GM12878 (cell line): ENCODE results near the gene ZNF385A. TPM values are rescaled to one million over a fixed set of nuclear protein-coding genes. Genes with fewer than 3 reads are reported as not detected.

Experiments used
- ATAC-seq: fragments of 200-7000 bp; cut with Tn5 transposase; 3 replicates; pipeline ENCODE4 v1.9.1; 2020; ENCODE audit warnings: mild to moderate bottlenecking, moderate library complexity
- BruUV-seq: library from RNA; stranded (reverse); fragments of 400-500 nt; replicated peaks from 2 replicates; lab custom pipeline; 2021; lab: Mats Ljungman, UMichigan
- CTCF ChIA-PET: fragments of 300-600 bp; sonication (Branson Sonifier 250); formaldehyde crosslinking; extraction: SDS; loops from one replicate; lab custom pipeline; 2021; ENCODE audit warnings: inconsistent platforms; lab: Yijun Ruan, JAX
- POLR2A ChIA-PET: fragments of 350-600 bp; formaldehyde crosslinking; extraction: SDS; loops from one replicate; lab custom pipeline; 2021; ENCODE audit warnings: inconsistent platforms; lab: Charles Lee
- RAD21 ChIA-PET: fragments of 300-600 bp; sonication (Branson Sonifier 250); formaldehyde crosslinking; loops from one replicate; lab custom pipeline; 2023; ENCODE audit warnings: antibody characterized with exemption; ENCODE audit not compliant: unreplicated experiment; lab: Charles Lee
- SMC1A ChIA-PET: fragments of 300-600 bp; sonication (Branson Sonifier 250); formaldehyde crosslinking; loops from one replicate; lab custom pipeline; 2023; ENCODE audit not compliant: unreplicated experiment, uncharacterized antibody; lab: Charles Lee
- DNase-seq: peaks from one replicate; pipeline ENCODE4 v3.0.0-alpha.2; 2011; ENCODE audit warnings: low read depth, low spot score
- FAIRE-seq: peaks from 3 replicates; lab custom pipeline; 2011; peaks lifted over from hg19 to GRCh38; lab: Jason Lieb, UNC
- H2AFZ ChIP-seq: 2 replicates; pipeline ENCODE4 v1.6.0; 2011; ENCODE audit warnings: low read depth, low read length, control low read depth; ENCODE audit not compliant: control insufficient read depth
- H3K27ac ChIP-seq: 2 replicates; pipeline ENCODE4 v1.5.1; 2011; ENCODE audit warnings: control low read depth; ENCODE audit not compliant: control insufficient read depth, insufficient read depth
- H3K27me3 ChIP-seq, 2 experiments: replicated peaks in 1 of 2; 2 replicates each; pipeline versions ENCODE4 v1.6.0 to v1.6.1; 2011; ENCODE audit warnings: low read length in 1 of 2; ENCODE audit not compliant: control insufficient read depth in 2 of 2, insufficient read depth in 2 of 2
- H3K36me3 ChIP-seq, 2 experiments: 2 replicates each; pipeline ENCODE4 v1.5.1; 2011; ENCODE audit warnings: low read length in 1 of 2; ENCODE audit not compliant: control insufficient read depth in 2 of 2, insufficient read depth in 2 of 2
- H3K4me1 ChIP-seq: 2 replicates; pipeline ENCODE4 v1.6.1; 2011; ENCODE audit warnings: mild to moderate bottlenecking, low read length, moderate library complexity, mixed read lengths; ENCODE audit not compliant: control insufficient read depth, insufficient read depth
- H3K4me2 ChIP-seq: 2 replicates; pipeline ENCODE4 v1.6.0; 2011; ENCODE audit warnings: control low read depth; ENCODE audit not compliant: control insufficient read depth, insufficient read depth
- H3K4me3 ChIP-seq: fragments of 200-600 bp; sonication (generic); 2 replicates; pipeline ENCODE4 v1.5.1; 2016
- H3K79me2 ChIP-seq: 2 replicates; pipeline ENCODE4 v1.6.0; 2011; ENCODE audit warnings: low read length; ENCODE audit not compliant: control insufficient read depth, insufficient read depth
- H3K9ac ChIP-seq: 2 replicates; pipeline ENCODE4 v1.8.0; 2011; ENCODE audit warnings: low read length, control low read depth, mixed read lengths; ENCODE audit not compliant: control insufficient read depth, insufficient read depth
- H3K9me3 ChIP-seq: replicated peaks from 3 replicates; pipeline ENCODE4 v1.5.1; 2011; ENCODE audit warnings: mild to moderate bottlenecking, low read length; ENCODE audit not compliant: control insufficient read depth, insufficient read depth
- H4K20me1 ChIP-seq: 2 replicates; pipeline ENCODE4 v1.6.0; 2011; ENCODE audit not compliant: control insufficient read depth, insufficient read depth
- CEBPZ ChIP-seq: fragments of 150-350 bp; IDR thresholded peaks from 2 replicates; pipeline ENCODE4 v1.6.1; 2016; ENCODE audit warnings: low read depth, low read length
- IKZF1 ChIP-seq: fragments of 450-650 bp; conservative IDR thresholded peaks from 2 replicates; pipeline ENCODE4 v1.6.1; 2017; ENCODE audit warnings: antibody characterized with exemption, mild to moderate bottlenecking
- NR2C2 ChIP-seq: IDR thresholded peaks from 2 replicates; pipeline ENCODE4 v1.6.1; 2011; ENCODE audit warnings: borderline replicate concordance, low read depth; ENCODE audit not compliant: control insufficient read depth, insufficient read length
- PAX5 ChIP-seq: IDR thresholded peaks from 2 replicates; pipeline ENCODE4 v1.6.1; 2011; ENCODE audit warnings: low read depth, low read length, borderline replicate concordance
- RBBP5 ChIP-seq: fragments of 200-600 bp; sonication (generic); conservative IDR thresholded peaks from 2 replicates; pipeline ENCODE4 v1.6.1; 2016
- RUNX3 ChIP-seq: IDR thresholded peaks from 2 replicates; pipeline ENCODE4 v1.6.1; 2012; ENCODE audit warnings: low read length, inconsistent platforms
- SMARCA5 ChIP-seq: fragments of 450-650 bp; IDR thresholded peaks from 2 replicates; pipeline ENCODE4 v1.6.1; 2017; ENCODE audit warnings: mild to moderate bottlenecking
- YBX1 ChIP-seq: fragments of 450-650 bp; IDR thresholded peaks from 2 replicates; pipeline ENCODE4 v1.6.1; 2016; ENCODE audit warnings: antibody characterized with exemption
- WGBS: methylation state at CpG from one replicate; pipeline ENCODE4 v1.1.6; 2016; ENCODE audit warnings: low lambda C conversion rate; ENCODE audit not compliant: insufficient replicate concordance, insufficient coverage; ENCODE audit errors: missing lambda C conversion rate; 5-methylcytosine and 5-hydroxymethylcytosine counted together
- in situ Hi-C: fragments of 300-500 bp; cut with MboI; formaldehyde crosslinking; loops from 9 replicates; pipeline ENCODE4 v1.14.3; 2018; ENCODE audit warnings: mixed read lengths
- intact Hi-C: fragments of 100-400 bp; cut with micrococcal nuclease; formaldehyde crosslinking; loops from one replicate; pipeline ENCODE4 v1.14.2; 2022; ENCODE audit not compliant: unreplicated experiment
- polyA plus RNA-seq, 11 experiments: library from polyadenylated mRNA; depleted of rRNA in 4 of 11; unstranded in 6 of 11; stranded (reverse) in 5 of 11; fragments of >200 nt; fragmentation: Nextera tagmentation in 4 of 11; fragmentation: Illumina TruSeq in 1 of 11; extraction: Ambion mirVana in 4 of 11; extraction: Trizol in 1 of 11; gene quantifications; 1 replicate in 1 of 11; 2 replicates in 10 of 11; pipeline versions ENCODE4 v1.2.1 to v1.2.3, GENCODE V29; 2011 to 2016; ENCODE audit warnings: inconsistent platforms in 2 of 11, missing spikeins in 2 of 11, low read depth in 1 of 11
- total RNA-seq, 4 experiments: library from RNA; depleted of rRNA in 3 of 4; stranded (reverse); fragments of >200 nt in 3 of 4; fragmentation: Illumina TruSeq in 1 of 4; extraction: Trizol in 1 of 4; gene quantifications; 2 replicates each; pipeline versions ENCODE4 v1.2.1 to v1.2.3, GENCODE V29; 2013 to 2021
- TF ChIP-seq, protein P1 (sequence below): fragments of 450-650 bp; formaldehyde crosslinking; IDR thresholded peaks from 2 replicates; pipeline ENCODE4 v1.4.0; 2022; ENCODE audit warnings: mild to moderate bottlenecking, moderate library complexity
- TF ChIP-seq, protein P2 (sequence below): IDR thresholded peaks from 2 replicates; pipeline ENCODE4 v1.6.1; 2011; ENCODE audit warnings: low read depth, low read length, improper control_type of control experiment, borderline replicate concordance
- TF ChIP-seq, protein P3 (sequence below): fragments of 450-650 bp; IDR thresholded peaks from 2 replicates; pipeline ENCODE4 v1.6.1; 2017; ENCODE audit warnings: mild to moderate bottlenecking, moderate library complexity

The ZNF385A gene
- total and polyA plus RNA-seq, 10 of the 15 experiments (the other 5 are each of a cell fraction or from before 2014, with no cell fraction given): 0.26 to 26.1 (median 4.9) TPM

GRCh38 chr12:54337854-54338650 is 46.5 kb downstream of the ZNF385A start:
- H3K36me3 ChIP-seq: peaks cover 4 to 13% of the 10 kb centered on the region in 2 experiments
- no peak overlapping the region for H2AFZ ChIP-seq
- no peaks in the 10 kb centered on the region; the same call in 1 of the 2 replicates for H3K4me1 ChIP-seq
- DNase-seq: no peak
- H3K27ac ChIP-seq: no peak overlapping the region
- ATAC-seq: no peak
- no peak for FAIRE-seq
- no peak overlapping the region for H3K4me2 ChIP-seq
- RAD21 ChIA-PET: interaction anchor here (0.8 to 2.2 kb wide), 5 partner anchors 13 to 30 kb away, joined by 3 to 7 read pairs (median 3); partner anchors contain the start of gene COPZ1
- H3K9ac ChIP-seq: no peak overlapping the region
- no peaks in the 10 kb centered on the region for H3K27me3 ChIP-seq
- WGBS: 84% methylated on average over 3 of the region's 3 CpGs
- peaks cover 5% of the 10 kb centered on the region for H3K79me2 ChIP-seq
- no peak overlapping the region for H3K4me3 ChIP-seq
- SMC1A ChIA-PET: interaction anchor here (1.0 to 4.1 kb wide), 10 partner anchors 10 to 96 kb away, joined by 3 to 19 read pairs (median 5); partner anchors contain the start of genes COPZ1 and HNRNPA1
- intact Hi-C loops: no loop called here
- CTCF ChIA-PET: interaction anchor here (0.7 to 6.7 kb wide), 20 partner anchors 7 to 123 kb away, joined by 3 to 113 read pairs (median 14); partner anchors contain the start of genes CBX5, COPZ1 and HNRNPA1
- no TSS peak for BruUV-seq
- no peaks in the 10 kb centered on the region for H4K20me1 ChIP-seq
- POLR2A ChIA-PET: interaction anchor here (1.0 to 1.3 kb wide), 2 partner anchors 13 to 15 kb away, joined by 3 to 4 read pairs; partner anchors contain the start of gene COPZ1
- in situ Hi-C loops: no loop called here
- H3K9me3 ChIP-seq: no peaks in the 10 kb centered on the region
- TF ChIP-seq, protein P1, sequence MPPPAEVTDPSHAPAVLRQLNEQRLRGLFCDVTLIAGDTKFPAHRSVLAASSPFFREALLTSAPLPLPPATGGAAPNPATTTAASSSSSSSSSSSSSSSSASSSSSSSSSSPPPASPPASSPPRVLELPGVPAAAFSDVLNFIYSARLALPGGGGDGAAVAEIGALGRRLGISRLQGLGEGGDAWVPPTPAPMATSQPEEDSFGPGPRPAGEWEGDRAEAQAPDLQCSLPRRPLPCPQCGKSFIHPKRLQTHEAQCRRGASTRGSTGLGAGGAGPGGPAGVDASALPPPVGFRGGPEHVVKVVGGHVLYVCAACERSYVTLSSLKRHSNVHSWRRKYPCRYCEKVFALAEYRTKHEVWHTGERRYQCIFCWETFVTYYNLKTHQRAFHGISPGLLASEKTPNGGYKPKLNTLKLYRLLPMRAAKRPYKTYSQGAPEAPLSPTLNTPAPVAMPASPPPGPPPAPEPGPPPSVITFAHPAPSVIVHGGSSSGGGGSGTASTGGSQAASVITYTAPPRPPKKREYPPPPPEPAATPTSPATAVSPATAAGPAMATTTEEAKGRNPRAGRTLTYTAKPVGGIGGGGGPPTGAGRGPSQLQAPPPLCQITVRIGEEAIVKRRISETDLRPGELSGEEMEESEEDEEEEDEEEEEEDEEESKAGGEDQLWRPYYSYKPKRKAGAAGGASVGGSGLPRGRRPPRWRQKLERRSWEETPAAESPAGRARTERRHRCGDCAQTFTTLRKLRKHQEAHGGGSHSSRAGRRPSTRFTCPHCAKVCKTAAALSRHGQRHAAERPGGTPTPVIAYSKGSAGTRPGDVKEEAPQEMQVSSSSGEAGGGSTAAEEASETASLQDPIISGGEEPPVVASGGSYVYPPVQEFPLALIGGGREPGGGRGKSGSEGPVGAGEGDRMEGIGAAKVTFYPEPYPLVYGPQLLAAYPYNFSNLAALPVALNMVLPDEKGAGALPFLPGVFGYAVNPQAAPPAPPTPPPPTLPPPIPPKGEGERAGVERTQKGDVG: no peak
- TF ChIP-seq NR2C2: no peak
- no peak for TF ChIP-seq RUNX3
- no peak for TF ChIP-seq RBBP5
- TF ChIP-seq PAX5: no peak
- TF ChIP-seq, protein P2, sequence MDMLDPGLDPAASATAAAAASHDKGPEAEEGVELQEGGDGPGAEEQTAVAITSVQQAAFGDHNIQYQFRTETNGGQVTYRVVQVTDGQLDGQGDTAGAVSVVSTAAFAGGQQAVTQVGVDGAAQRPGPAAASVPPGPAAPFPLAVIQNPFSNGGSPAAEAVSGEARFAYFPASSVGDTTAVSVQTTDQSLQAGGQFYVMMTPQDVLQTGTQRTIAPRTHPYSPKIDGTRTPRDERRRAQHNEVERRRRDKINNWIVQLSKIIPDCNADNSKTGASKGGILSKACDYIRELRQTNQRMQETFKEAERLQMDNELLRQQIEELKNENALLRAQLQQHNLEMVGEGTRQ: no peak
- TF ChIP-seq IKZF1: no peak
- TF ChIP-seq, protein P3, sequence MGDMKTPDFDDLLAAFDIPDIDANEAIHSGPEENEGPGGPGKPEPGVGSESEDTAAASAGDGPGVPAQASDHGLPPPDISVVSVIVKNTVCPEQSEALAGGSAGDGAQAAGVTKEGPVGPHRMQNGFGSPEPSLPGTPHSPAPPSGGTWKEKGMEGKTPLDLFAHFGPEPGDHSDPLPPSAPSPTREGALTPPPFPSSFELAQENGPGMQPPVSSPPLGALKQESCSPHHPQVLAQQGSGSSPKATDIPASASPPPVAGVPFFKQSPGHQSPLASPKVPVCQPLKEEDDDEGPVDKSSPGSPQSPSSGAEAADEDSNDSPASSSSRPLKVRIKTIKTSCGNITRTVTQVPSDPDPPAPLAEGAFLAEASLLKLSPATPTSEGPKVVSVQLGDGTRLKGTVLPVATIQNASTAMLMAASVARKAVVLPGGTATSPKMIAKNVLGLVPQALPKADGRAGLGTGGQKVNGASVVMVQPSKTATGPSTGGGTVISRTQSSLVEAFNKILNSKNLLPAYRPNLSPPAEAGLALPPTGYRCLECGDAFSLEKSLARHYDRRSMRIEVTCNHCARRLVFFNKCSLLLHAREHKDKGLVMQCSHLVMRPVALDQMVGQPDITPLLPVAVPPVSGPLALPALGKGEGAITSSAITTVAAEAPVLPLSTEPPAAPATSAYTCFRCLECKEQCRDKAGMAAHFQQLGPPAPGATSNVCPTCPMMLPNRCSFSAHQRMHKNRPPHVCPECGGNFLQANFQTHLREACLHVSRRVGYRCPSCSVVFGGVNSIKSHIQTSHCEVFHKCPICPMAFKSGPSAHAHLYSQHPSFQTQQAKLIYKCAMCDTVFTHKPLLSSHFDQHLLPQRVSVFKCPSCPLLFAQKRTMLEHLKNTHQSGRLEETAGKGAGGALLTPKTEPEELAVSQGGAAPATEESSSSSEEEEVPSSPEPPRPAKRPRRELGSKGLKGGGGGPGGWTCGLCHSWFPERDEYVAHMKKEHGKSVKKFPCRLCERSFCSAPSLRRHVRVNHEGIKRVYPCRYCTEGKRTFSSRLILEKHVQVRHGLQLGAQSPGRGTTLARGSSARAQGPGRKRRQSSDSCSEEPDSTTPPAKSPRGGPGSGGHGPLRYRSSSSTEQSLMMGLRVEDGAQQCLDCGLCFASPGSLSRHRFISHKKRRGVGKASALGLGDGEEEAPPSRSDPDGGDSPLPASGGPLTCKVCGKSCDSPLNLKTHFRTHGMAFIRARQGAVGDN: no peak
- no peak for TF ChIP-seq CEBPZ
- TF ChIP-seq YBX1: no peak
- TF ChIP-seq SMARCA5: no peak
